GM23248 (cell line): Measurements from ENCODE around the gene EBP. TPM values are rescaled to one million over a fixed set of nuclear protein-coding genes. Genes with fewer than 3 reads are reported as not detected.

ENCODE experiments used
- DNase-seq: peaks from one replicate; pipeline ENCODE4 v3.0.0-alpha.2; 2015
- H2AFZ ChIP-seq: fragments of 200-600 bp; sonication (generic); 2 replicates; pipeline ENCODE4 v1.6.1; 2016; ENCODE audit warnings: antibody characterized with exemption
- H3F3A ChIP-seq: fragments of 200-600 bp; sonication (generic); 2 replicates; pipeline ENCODE4 v1.6.1; 2016; ENCODE audit warnings: mild to moderate bottlenecking, antibody characterized with exemption, mixed run types; ENCODE audit not compliant: insufficient read depth
- H3K27ac ChIP-seq: fragments of 200-600 bp; sonication (generic); 2 replicates; pipeline ENCODE4 v1.5.1; 2016; ENCODE audit warnings: mild to moderate bottlenecking
- H3K27me3 ChIP-seq: fragments of 200-600 bp; sonication (generic); replicated peaks from 2 replicates; pipeline ENCODE4 v1.6.1; 2016; ENCODE audit warnings: mild to moderate bottlenecking; ENCODE audit not compliant: insufficient read depth
- H3K36me3 ChIP-seq: fragments of 200-600 bp; sonication (generic); 2 replicates; pipeline ENCODE4 v1.6.1; 2016; ENCODE audit warnings: low read depth, mild to moderate bottlenecking
- H3K4me1 ChIP-seq: fragments of 200-600 bp; sonication (generic); 2 replicates; pipeline ENCODE4 v1.6.1; 2016; ENCODE audit warnings: mild to moderate bottlenecking; ENCODE audit not compliant: insufficient read depth
- H3K4me2 ChIP-seq: fragments of 200-600 bp; sonication (generic); one replicate; pipeline ENCODE4 v1.6.1; 2016; ENCODE audit warnings: mild to moderate bottlenecking; ENCODE audit not compliant: unreplicated experiment
- H3K4me3 ChIP-seq: fragments of 200-600 bp; sonication (generic); 2 replicates; pipeline ENCODE4 v1.5.1; 2016; ENCODE audit warnings: mild to moderate bottlenecking
- H3K79me2 ChIP-seq: fragments of 200-600 bp; sonication (generic); 2 replicates; pipeline ENCODE4 v1.6.1; 2016; ENCODE audit warnings: mild to moderate bottlenecking; ENCODE audit not compliant: insufficient read depth
- H3K9ac ChIP-seq: fragments of 200-600 bp; sonication (generic); 2 replicates; pipeline ENCODE4 v1.6.1; 2016; ENCODE audit warnings: mild to moderate bottlenecking
- H3K9me2 ChIP-seq: fragments of 200-600 bp; sonication (generic); 2 replicates; pipeline ENCODE4 v1.6.1; 2016; ENCODE audit warnings: mixed run types, mild to moderate bottlenecking, moderate library complexity; ENCODE audit not compliant: insufficient read depth
- H3K9me3 ChIP-seq: fragments of 200-600 bp; sonication (generic); one replicate; pipeline ENCODE4 v1.6.1; 2017; ENCODE audit warnings: low read depth
- H4K20me1 ChIP-seq: fragments of 200-600 bp; sonication (generic); 2 replicates; pipeline ENCODE4 v1.6.0; 2016; ENCODE audit not compliant: insufficient read depth
- EZH2 ChIP-seq: fragments of 200-600 bp; sonication (generic); IDR thresholded peaks from 2 replicates; pipeline ENCODE4 v1.6.1; 2018; ENCODE audit warnings: antibody characterized with exemption, mild to moderate bottlenecking; ENCODE audit not compliant: insufficient read depth, poor library complexity, severe bottlenecking
- EZH2phosphoT487 ChIP-seq: fragments of 200-600 bp; sonication (generic); IDR thresholded peaks from 2 replicates; pipeline ENCODE4 v1.6.1; 2018; ENCODE audit warnings: antibody characterized with exemption, moderate library complexity, mild to moderate bottlenecking, low read depth; ENCODE audit not compliant: insufficient read depth
- WGBS, 2 experiments: methylation state at CpG; one replicate each; pipeline ENCODE4 v1.1.6; 2015 to 2017; ENCODE audit warnings: low lambda C conversion rate in 2 of 2, low coverage in 1 of 2; ENCODE audit errors: missing lambda C conversion rate in 2 of 2; 5-methylcytosine and 5-hydroxymethylcytosine counted together
- in situ Hi-C: fragments of 300-500 bp; cut with MboI; formaldehyde crosslinking; loops from 2 replicates; pipeline ENCODE4 v1.15.0; 2020
- polyA plus RNA-seq: library from polyadenylated mRNA; unstranded; fragments of >200 nt; fragmentation: Nextera tagmentation; extraction: Ambion mirVana; gene quantifications from 2 replicates; pipeline ENCODE4 v1.2.1, GENCODE V29; 2016
- total RNA-seq: library from RNA; depleted of rRNA; stranded (reverse); fragments of >200 nt; shearing (Covaris generic); gene quantifications from 2 replicates; pipeline ENCODE4 v1.2.3, GENCODE V29; 2014

EBP gene
- total and polyA plus RNA-seq, 2 experiments from 2014 or later, result 17.0 to 45.0 TPM

DNA sequence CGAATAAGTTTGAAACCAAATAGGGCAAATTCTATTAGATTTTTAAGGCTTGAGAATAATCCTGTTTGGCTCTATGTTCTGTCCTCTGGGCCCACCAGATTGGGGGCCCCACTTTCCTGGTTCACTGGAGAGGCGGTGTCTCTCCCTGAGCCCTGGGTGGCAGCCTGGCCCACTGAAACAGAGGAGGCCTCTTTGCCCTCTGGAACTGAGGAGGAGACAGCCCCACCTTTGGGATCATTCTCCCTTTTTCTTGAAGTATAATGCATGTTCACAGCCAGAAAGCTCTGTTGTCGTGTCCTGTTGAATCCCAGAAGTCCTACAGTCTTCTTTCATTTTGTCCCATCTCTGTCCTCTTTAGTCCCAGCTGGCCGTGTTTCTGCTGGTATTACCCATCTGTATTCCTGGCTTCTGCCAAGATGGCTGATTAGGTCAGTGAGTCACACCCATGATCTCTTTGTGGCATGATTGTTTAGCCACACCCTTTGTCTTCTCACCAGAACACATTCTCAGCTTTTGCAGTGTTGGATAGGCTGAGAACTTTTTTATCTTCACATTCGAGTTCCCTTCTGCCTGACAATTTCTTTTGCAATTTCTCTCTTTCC lies 9.9 kb downstream of the EBP start:
- Histone ChIP-seq H3K36me3 (no peaks in the 10 kb centered on the region), H3K4me2 (peak overlapping the region; percentile 51), H3K9me2 (no peaks in the 10 kb centered on the region), H3K27ac (peak overlapping the region; percentile 97), H2AFZ (peak overlapping the region; percentile 59), H3K27me3 (no peaks in the 10 kb centered on the region), H3F3A (peaks cover 28% of the 10 kb centered on the region), H3K4me3 (0 out of 2 replicates have a peak overlapping the region, but pooled peaks have one; percentile 22), H3K79me2 (no peaks in the 10 kb centered on the region), H3K9me3 (no peaks in the 10 kb centered on the region), H4K20me1 (no peaks in the 10 kb centered on the region), H3K9ac (peak overlapping the region; percentile 75), H3K4me1 (peaks cover 23% of the 10 kb centered on the region)
- WGBS, 2 experiments, result 20 to 25% methylated on average over 4 to 5 of the region's 5 CpGs
- TF ChIP-seq EZH2 (no peak), EZH2phosphoT487 (no peak)
- in situ Hi-C loops, result no loop called here
- DNase-seq, result peak; percentile 86

DNA sequence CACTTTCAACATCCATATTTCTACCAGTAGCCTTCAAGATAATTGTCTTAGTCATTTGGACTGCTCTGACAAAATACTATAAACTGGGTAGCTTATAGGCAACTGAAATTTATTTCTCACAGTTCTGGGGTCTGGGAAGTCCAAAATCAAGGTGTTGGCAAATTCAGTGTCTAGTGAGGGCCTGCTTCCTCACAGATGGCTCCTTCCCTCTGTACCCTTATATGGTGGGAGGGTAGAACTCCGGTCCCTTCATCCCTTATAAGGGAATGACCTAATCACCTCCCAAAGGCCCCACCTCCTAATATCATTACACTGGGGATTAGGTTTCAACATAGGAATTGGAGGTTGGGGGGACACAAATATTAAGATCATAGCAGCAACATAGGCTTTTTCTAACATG lies 10.6 kb downstream of the EBP start:
- no peaks in the 10 kb centered on the region for H3K27me3 ChIP-seq
- H3K79me2 ChIP-seq, result no peaks in the 10 kb centered on the region
- in situ Hi-C loops, result no loop called here
- H3F3A ChIP-seq, result peaks cover 28% of the 10 kb centered on the region
- H3K4me2 ChIP-seq, result peak overlapping the region; percentile 51
- no peak overlapping the region for H3K4me3 ChIP-seq
- peak overlapping the region; percentile 59 for H2AFZ ChIP-seq
- H3K27ac ChIP-seq, result peak overlapping the region; percentile 97
- H3K9ac ChIP-seq, result peak overlapping the region; percentile 75
- DNase-seq, result peak; percentile 40
- WGBS, 2 experiments, result 89 to 92% methylated on average over 1 of the region's 1 CpG
- no peaks in the 10 kb centered on the region for H3K9me2 ChIP-seq
- H4K20me1 ChIP-seq, result no peaks in the 10 kb centered on the region
- H3K9me3 ChIP-seq, result no peaks in the 10 kb centered on the region
- H3K4me1 ChIP-seq, result peaks cover 23% of the 10 kb centered on the region
- TF ChIP-seq EZH2phosphoT487, result no peak
- no peak for TF ChIP-seq EZH2
- no peaks in the 10 kb centered on the region for H3K36me3 ChIP-seq

DNA sequence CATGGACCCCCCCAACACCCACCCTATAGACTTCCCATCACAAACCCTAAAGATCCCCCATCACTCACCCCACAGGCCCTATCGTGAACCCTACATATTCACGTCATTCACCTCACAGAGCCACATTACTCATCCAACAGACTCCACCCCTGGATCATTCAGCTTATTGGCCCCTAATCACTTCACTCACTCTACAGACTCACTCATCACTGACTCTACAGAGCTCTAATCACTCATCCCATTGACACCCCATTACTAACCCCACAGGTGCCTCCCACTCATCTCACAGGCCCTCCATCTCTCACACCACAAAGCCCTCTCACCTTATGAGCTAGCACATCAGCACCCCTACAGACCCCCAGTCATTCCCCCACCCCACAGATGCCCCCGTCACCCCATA lies 11.6 kb downstream of the EBP start:
- Histone ChIP-seq H2AFZ (no peak overlapping the region), H3K4me3 (no peak overlapping the region), H3K9me3 (no peaks in the 10 kb centered on the region), H3K27me3 (no peaks in the 10 kb centered on the region), H3K4me1 (peaks cover 29% of the 10 kb centered on the region), H3F3A (peaks cover 31% of the 10 kb centered on the region), H3K4me2 (no peak overlapping the region), H4K20me1 (no peaks in the 10 kb centered on the region), H3K36me3 (no peaks in the 10 kb centered on the region), H3K27ac (no peak overlapping the region), H3K9ac (no peak overlapping the region), H3K79me2 (no peaks in the 10 kb centered on the region), H3K9me2 (no peaks in the 10 kb centered on the region)
- TF ChIP-seq EZH2phosphoT487, result no peak
- TF ChIP-seq EZH2, result no peak
- 30 to 76% methylated on average over 2 to 3 of the region's 3 CpGs for WGBS, 2 experiments
- in situ Hi-C loops, result no loop called here
- DNase-seq, result no peak

DNA sequence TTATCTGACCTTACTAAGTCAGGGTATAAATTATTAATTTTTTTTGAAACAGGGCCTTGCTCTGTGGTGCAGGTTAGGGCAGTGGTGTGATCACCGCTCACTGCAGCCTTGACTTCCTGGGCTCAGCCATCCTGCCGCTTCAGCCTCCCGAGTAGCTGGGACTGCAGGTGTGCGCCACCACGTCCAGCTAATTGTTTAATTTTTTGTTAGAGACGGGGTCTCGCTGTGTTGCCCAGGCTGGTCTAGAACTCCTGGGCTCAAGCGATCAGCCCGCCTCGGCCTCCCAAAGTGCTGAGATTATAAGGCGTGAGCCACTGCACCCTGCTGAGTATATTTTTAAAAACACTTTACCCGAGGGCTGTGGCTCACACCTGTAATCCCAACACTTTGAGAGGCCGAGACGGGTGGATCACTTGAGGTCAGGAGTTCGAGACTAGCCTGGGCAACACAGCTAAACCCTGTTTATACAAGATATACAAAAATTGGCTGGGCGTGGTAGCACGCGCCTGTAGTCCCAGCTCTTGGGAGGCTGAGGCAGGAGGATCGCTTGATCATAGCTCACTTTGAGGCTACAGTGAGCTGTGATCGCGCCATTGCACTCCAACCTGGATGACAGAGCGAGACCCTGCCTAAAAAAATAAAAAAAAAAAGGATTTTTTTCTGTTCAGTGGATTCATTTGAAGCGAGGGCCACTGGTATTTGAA lies 17.2 kb downstream of the EBP start:
- WGBS, 2 experiments, result 85 to 93% methylated on average over 19 to 22 of the region's 23 CpGs
- Histone ChIP-seq H3K4me1 (peaks cover 6% of the 10 kb centered on the region; the same call in 1 of the 2 replicates), H3K27ac (peak overlapping the region; percentile 33; the same call in 1 of the 2 replicates), H3K36me3 (no peaks in the 10 kb centered on the region), H3K27me3 (no peaks in the 10 kb centered on the region), H3K9me2 (no peaks in the 10 kb centered on the region), H3K9me3 (no peaks in the 10 kb centered on the region), H3K4me3 (peak overlapping the region; percentile 92), H3F3A (peaks cover 8% of the 10 kb centered on the region; the same call in 1 of the 2 replicates), H3K79me2 (peaks cover 25% of the 10 kb centered on the region), H4K20me1 (no peaks in the 10 kb centered on the region), H2AFZ (0 out of 2 replicates have a peak overlapping the region, but pooled peaks have one; percentile 51), H3K4me2 (no peak overlapping the region), H3K9ac (peak overlapping the region; percentile 93)
- no peak for TF ChIP-seq EZH2
- no peak for TF ChIP-seq EZH2phosphoT487
- in situ Hi-C loops, result no loop called here
- no peak for DNase-seq
